IPS-15b (cell line): Measurements from ENCODE around the gene ZNF880.
"Not testable (repeated sequence)": the region's sequence is repeated elsewhere in the genome, so short reads cannot be mapped to it uniquely, and the experiment has no call there.

Source experiments
- H3K27me3 ChIP-seq: one replicate; pipeline ENCODE4 v1.6.1; 2013; ENCODE audit warnings: low read length; ENCODE audit not compliant: control insufficient read depth, insufficient read depth
- H3K36me3 ChIP-seq: one replicate; pipeline ENCODE4 v1.6.1; 2013; ENCODE audit warnings: low read length; ENCODE audit not compliant: control insufficient read depth, insufficient read depth
- H3K4me1 ChIP-seq: one replicate; pipeline ENCODE4 v1.6.1; 2013; ENCODE audit warnings: mild to moderate bottlenecking, low read length; ENCODE audit not compliant: control insufficient read depth, insufficient read depth
- H3K4me3 ChIP-seq: one replicate; pipeline ENCODE4 v1.5.1; 2013; ENCODE audit warnings: low read depth, low read length
- H3K9ac ChIP-seq: one replicate; pipeline ENCODE4 v1.6.1; 2013; ENCODE audit warnings: low read depth, mild to moderate bottlenecking, low read length
- H3K9me3 ChIP-seq: one replicate; pipeline ENCODE4 v1.6.1; 2013; ENCODE audit warnings: mild to moderate bottlenecking, low read length; ENCODE audit not compliant: control insufficient read depth, insufficient read depth

Gene ZNF880

DNA sequence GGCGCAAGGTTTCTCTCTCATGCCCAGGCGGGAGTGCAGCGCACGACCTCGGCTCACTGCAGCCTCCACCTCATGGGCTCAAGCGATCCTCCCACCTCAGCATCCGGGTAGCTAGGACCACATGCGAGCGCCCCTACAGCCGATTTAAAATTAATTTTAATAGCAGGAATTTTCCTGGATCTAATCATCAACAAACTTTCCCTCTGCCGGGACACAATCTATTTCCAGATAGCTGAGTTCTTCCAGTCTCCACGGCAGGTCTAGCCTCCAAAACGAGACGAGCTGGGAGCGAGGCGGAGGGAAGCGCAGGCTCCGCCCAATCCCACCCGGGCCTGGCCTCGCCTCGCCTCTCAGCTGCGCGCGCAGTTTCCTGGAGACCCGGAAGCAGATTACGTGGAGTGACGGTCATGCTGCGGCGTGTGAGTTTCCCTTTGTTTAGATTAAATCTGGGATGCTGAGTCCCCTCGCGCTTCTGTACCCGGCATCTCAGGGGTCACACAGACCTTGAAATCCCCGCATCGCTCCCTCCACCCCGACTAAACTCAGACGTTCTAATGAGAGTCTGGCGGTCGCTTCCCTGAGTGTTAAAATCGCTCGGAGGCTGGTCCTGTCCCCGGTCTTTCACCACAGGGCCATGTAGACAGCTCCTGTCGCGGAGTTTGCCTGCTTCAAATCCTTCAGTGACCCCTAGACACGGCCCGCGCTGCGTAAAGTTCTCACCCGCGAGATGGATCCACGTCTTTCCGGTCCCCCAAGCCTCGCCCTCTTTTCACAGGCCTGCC lies at the start of gene ZNF880:
Gene ZNF880, plus strand, starts transcription at position 365 of the 782 bp plus-strand sequence. Its CDS starts 43 bp downstream, at position 408.
- Histone ChIP-seq H3K36me3 (peaks cover 7% of the 10 kb centered on the region), H3K27me3 (no peaks in the 10 kb centered on the region), H3K9me3 (peaks cover 5% of the 10 kb centered on the region), H3K9ac (peak within 1 kb of the TSS; percentile 97), H3K4me1 (peaks cover 2% of the 10 kb centered on the region), H3K4me3 (peak within 1 kb of the TSS; percentile 95)

DNA sequence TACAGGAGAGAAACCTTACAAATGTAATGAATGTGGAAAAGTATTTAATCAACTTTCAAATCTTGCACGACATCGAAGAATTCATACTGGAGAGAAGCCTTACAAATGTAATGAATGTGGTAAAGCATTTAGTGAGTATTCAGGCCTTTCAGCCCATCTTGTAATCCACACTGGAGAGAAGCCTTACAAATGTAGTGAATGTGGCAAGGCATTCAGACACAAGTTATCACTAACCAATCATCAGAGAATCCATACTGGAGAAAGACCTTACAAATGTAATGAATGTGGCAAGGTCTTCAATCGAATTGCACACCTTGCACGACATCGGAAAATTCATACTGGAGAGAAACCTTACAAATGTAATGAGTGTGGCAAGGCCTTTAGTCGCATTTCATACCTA lies 47.3 kb upstream of the ZNF880 start:
- Histone ChIP-seq H3K27me3 (no peaks in the 10 kb centered on the region), H3K9ac (no peak overlapping the region), H3K9me3 (peaks cover 46% of the 10 kb centered on the region), H3K36me3 (peaks cover 32% of the 10 kb centered on the region), H3K4me3 (no peak overlapping the region), H3K4me1 (no peaks in the 10 kb centered on the region)

DNA sequence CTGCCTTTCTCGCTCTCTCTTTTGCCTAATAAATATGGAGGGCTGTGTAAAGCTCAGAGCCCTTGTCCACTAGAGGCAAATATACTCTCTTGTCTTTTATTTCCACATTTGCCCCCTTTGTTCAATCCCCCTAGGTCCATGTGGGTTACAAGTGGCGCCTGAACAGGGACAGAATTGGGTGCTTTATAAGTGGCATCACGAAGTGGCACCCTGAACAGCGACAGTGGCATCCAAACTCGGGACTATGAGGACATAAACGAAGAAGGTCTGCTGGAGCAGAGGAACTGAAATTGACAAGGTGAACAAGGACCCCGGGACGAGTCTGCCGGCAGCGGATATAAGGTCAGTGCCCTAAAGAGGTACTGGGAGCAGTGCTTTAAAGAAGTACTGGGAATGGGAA lies 38.0 kb upstream of the ZNF880 start:
- Histone ChIP-seq H3K9me3 (peaks cover 9% of the 10 kb centered on the region), H3K4me3 (no peak overlapping the region), H3K27me3 (no peaks in the 10 kb centered on the region), H3K36me3 (no peaks in the 10 kb centered on the region), H3K9ac (no peak overlapping the region), H3K4me1 (no peaks in the 10 kb centered on the region)

DNA sequence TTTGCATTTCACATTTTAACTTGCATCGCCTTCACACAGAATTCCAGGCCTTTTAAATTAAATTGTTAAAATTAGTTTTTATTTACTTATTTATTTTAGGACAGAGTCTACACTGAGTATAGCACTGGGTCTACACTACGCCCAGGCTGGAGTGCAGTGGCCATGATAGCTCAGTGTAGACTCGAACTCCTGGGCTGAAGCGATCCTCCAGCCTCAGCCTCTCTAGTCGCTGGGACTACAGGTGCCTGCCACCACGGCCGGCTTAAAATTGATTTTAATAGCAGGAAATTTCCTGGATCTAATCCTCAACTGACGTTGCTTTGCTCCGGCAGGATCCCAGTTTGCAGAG lies 34.0 kb upstream of the ZNF880 start:
- H3K9ac ChIP-seq, result peak overlapping the region; percentile 47

DNA sequence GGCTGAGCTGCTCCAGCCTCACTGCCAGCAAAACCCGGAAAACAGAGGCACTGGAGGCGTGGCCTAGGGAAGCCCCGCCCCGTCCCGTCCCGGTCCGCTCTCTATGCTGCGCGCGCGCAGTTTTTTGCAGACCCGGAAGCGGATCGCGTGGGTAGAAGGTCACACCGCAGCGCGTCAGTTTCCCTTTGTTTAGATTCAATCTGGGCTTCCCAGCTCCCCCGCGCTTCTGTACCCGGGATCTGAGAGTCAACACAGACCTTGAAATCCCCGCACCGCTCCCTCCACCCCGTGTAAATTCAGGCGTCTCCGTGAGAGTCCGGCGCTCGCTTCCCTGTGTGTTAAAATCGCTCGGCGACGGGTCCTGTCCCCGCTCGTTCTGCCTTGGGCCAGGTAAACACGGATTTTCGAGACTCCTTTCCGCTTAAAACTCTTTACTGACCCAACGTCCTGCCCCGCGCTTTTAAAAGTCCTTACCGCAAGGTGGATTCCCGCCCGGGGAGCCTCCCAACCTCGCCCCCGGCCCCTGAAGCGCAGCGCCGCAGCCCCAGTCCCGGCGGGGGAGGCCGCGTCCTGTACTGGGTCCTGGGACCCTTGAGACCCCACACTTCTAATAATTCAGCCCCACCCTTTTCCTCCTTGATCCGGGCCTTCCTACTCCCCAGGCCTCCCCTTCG lies 33.5 kb upstream of the ZNF880 start, which contains the start of gene ZNF610:
Gene ZNF610, plus strand, starts transcription at position 127 of the 674 bp plus-strand sequence. CDS start 12,930 bp downstream, outside the sequence.
- peak within 1 kb of the TSS; percentile 91 for H3K4me3 ChIP-seq

More for the DNA sequence above, 34.0 kb upstream of the ZNF880 start:
- Histone ChIP-seq H3K4me3 (peak overlapping the region; percentile 91), H3K4me1 (no peaks in the 10 kb centered on the region), H3K9me3 (peaks cover 9% of the 10 kb centered on the region), H3K27me3 (no peaks in the 10 kb centered on the region), H3K36me3 (no peaks in the 10 kb centered on the region)

DNA sequence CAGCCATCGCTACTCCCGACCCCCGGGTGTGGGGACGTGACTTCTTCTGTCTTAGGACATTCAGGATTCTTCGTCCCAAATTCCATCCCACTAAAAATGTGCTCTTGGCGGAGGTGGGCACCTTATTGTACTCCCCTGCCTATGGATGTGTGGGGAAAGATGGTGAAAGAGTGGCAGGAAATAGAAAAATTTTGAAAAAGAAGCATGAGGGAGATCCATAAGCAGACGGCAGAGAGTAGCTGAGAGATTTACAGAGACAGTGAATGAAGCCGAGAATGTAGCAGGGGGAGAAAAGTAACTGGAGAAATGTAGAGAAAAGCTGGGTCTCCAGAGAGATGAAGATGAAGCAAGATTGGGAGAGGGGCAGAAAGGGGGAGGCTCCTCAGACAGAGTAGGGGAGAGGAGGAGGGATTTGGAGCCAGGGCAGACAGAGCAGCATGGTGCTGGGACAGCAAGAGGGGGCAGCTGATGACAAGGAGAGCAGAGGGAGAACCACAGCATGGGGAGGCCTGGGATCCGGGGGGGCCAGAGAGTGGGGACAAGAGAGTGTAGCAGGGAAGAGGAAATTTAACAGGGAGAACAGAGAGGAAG lies 32.8 kb upstream of the ZNF880 start:
- Histone ChIP-seq H3K4me1 (no peaks in the 10 kb centered on the region), H3K27me3 (no peaks in the 10 kb centered on the region), H3K9me3 (no peaks in the 10 kb centered on the region), H3K36me3 (no peaks in the 10 kb centered on the region), H3K9ac (peak overlapping the region; percentile 89), H3K4me3 (peak overlapping the region; percentile 91)

More for the DNA sequence above, 33.5 kb upstream of the ZNF880 start, which contains the start of gene ZNF610:
- H3K27me3 ChIP-seq, result no peaks in the 10 kb centered on the region
- H3K4me1 ChIP-seq, result no peaks in the 10 kb centered on the region
- H3K9me3 ChIP-seq, result peaks cover 6% of the 10 kb centered on the region
- H3K9ac ChIP-seq, result peak within 1 kb of the TSS; percentile 89
- no peaks in the 10 kb centered on the region for H3K36me3 ChIP-seq

DNA sequence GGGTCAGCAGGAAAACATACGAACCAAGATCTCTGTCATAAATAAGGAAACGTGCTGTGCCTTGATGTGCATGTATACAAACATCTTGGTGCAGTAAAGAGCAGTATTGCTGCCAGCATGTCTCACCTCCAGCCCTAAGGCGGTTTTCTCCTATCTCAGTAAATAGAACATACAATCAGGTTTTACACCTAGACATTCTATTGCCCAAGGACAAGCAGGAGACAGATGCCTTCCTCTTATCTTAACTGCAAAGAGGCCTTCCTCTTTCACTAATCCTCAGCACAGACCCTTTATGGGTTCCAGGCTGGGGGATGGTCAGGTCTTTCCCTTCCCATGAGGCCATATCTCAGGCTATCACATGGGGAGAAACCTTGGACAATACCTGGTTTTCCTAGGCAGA lies 30.7 kb upstream of the ZNF880 start:
- not testable (repeated sequence) for H3K4me1 ChIP-seq, H3K27me3 ChIP-seq, H3K9ac ChIP-seq, H3K4me3 ChIP-seq, H3K9me3 ChIP-seq, H3K36me3 ChIP-seq

DNA sequence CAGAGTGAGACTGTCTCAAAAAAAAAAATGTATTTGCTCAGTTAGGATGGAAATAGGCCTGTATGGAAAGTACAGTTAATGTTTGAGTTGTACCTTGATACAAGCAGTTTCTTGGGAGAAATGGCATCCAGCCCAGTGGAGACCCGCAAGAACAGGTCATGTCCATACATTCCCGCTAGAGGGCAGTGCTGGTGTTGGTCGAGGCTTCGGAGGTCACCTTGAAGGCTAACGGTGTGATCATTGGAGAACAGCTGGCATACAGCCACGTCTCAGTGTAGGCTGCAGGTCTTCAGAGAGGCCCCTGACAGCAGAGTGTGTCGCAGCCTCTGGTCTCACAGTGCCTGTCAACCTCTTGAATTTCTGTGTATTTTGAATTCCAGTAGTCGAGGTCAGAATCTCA lies 26.2 kb upstream of the ZNF880 start:
- Histone ChIP-seq H3K4me1 (no peaks in the 10 kb centered on the region), H3K9ac (no peak overlapping the region), H3K9me3 (no peaks in the 10 kb centered on the region), H3K4me3 (no peak overlapping the region), H3K36me3 (peaks cover 8% of the 10 kb centered on the region), H3K27me3 (no peaks in the 10 kb centered on the region)

DNA sequence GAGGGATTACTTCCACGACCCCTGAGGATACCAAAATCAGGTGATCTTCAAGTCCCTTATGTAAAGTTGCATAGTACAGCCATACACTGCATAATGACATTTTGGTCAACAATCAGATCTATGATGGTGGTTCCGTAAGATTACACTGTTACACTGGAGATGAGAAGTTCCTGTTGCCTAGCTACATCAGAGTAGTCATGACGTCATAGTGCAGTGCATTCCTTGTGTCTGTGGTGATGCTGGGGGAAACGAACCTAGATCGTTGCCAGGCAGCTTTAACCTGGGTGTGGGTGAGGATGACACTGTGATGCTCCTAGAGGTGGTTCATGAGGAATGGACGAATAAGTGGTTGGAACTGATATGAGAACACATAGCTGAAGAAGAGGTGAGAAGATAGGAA lies 24.6 kb upstream of the ZNF880 start:
- H3K4me1 ChIP-seq, result no peaks in the 10 kb centered on the region
- H3K36me3 ChIP-seq, result peaks cover 8% of the 10 kb centered on the region
- H3K4me3 ChIP-seq, result no peak overlapping the region
- no peaks in the 10 kb centered on the region for H3K9me3 ChIP-seq
- no peaks in the 10 kb centered on the region for H3K27me3 ChIP-seq
- H3K9ac ChIP-seq, result no peak overlapping the region

DNA sequence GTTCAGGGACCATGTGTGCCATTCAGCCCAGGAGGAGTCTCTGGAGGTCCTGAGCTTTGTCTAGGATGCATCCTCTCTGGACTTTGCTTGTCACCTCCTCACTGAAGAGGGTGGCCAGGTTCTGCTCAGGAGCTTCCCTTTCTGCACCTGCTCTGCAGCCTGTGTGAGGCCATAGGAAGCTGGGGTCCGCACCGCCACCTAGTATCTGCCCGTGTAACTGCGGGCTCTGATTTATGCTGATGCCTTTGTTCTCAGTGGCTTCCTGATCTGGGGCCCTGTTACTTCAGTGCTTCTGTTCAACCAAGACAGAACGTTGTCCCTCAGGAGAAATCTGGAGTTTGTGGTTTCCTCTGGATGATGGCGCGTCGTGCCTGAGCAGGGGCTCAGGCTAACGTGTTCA lies 18.2 kb upstream of the ZNF880 start:
- Histone ChIP-seq H3K4me1 (no peaks in the 10 kb centered on the region), H3K9me3 (no peaks in the 10 kb centered on the region), H3K9ac (no peak overlapping the region), H3K27me3 (no peaks in the 10 kb centered on the region), H3K4me3 (no peak overlapping the region), H3K36me3 (peaks cover 8% of the 10 kb centered on the region)

DNA sequence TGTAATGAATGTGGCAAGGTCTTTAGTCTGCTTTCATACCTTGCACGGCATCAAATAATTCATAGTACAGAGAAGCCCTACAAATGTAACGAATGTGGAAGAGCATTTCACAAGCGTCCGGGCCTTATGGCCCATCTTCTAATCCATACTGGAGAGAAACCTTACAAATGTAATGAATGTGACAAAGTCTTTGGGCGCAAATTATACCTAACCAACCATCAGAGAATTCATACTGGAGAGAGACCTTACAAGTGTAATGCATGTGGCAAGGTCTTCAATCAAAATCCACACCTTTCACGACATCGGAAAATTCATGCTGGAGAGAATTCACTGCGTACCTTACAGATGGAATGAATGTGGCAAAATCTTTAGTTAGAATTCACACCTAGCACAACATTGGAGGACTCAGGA lies 3.3 kb upstream of the ZNF880 start:
- Histone ChIP-seq H3K4me3 (no peak overlapping the region), H3K36me3 (peaks cover 5% of the 10 kb centered on the region), H3K9me3 (peaks cover 5% of the 10 kb centered on the region), H3K27me3 (no peaks in the 10 kb centered on the region), H3K4me1 (peaks cover 2% of the 10 kb centered on the region), H3K9ac (no peak overlapping the region)
